Astrocyte (in vitro differentiated cells and primary cell): Measurements from ENCODE around the gene TAS1R1. TPM values are rescaled to one million over a fixed set of nuclear protein-coding genes. Genes with fewer than 3 reads are reported as not detected.

Experiments used
- DNase-seq: peaks from one replicate; pipeline ENCODE4 v3.0.0-alpha.2; 2010; ENCODE audit warnings: low read depth
- FAIRE-seq: peaks from 2 replicates; lab custom pipeline; 2011; peaks lifted over from hg19 to GRCh38; lab: Jason Lieb, UNC
- H2AFZ ChIP-seq: 2 replicates; pipeline ENCODE4 v1.6.0; 2012; ENCODE audit warnings: low read depth, low read length, inconsistent platforms
- H3K27ac ChIP-seq: 2 replicates; pipeline ENCODE4 v1.5.1; 2011; ENCODE audit warnings: low read depth, low read length, inconsistent platforms
- H3K27me3 ChIP-seq: 2 replicates; pipeline ENCODE4 v1.6.0; 2011; ENCODE audit warnings: low read length, inconsistent platforms; ENCODE audit not compliant: insufficient read depth
- H3K36me3 ChIP-seq: 2 replicates; pipeline ENCODE4 v1.5.1; 2011; ENCODE audit warnings: low read length, inconsistent platforms; ENCODE audit not compliant: insufficient read depth
- H3K4me1 ChIP-seq: 2 replicates; pipeline ENCODE4 v1.5.1; 2011; ENCODE audit warnings: low read length, inconsistent platforms; ENCODE audit not compliant: insufficient read depth
- H3K4me2 ChIP-seq: 2 replicates; pipeline ENCODE4 v1.6.0; 2012; ENCODE audit warnings: low read length, inconsistent platforms
- H3K4me3 ChIP-seq: 2 replicates; pipeline ENCODE4 v1.5.1; 2011; ENCODE audit warnings: low read depth, mild to moderate bottlenecking, low read length, inconsistent platforms; ENCODE audit not compliant: insufficient read depth
- H3K79me2 ChIP-seq: 2 replicates; pipeline ENCODE4 v1.6.0; 2012; ENCODE audit warnings: mild to moderate bottlenecking, low read length, inconsistent platforms; ENCODE audit not compliant: insufficient read depth
- H3K9ac ChIP-seq: 2 replicates; pipeline ENCODE4 v1.6.0; 2012; ENCODE audit warnings: mild to moderate bottlenecking, low read length, inconsistent platforms
- H3K9me3 ChIP-seq: 2 replicates; pipeline ENCODE4 v1.5.1; 2012; ENCODE audit warnings: low read depth, mild to moderate bottlenecking, low read length, inconsistent platforms; ENCODE audit not compliant: insufficient read depth
- H4K20me1 ChIP-seq: 2 replicates; pipeline ENCODE4 v1.6.0; 2012; ENCODE audit warnings: low read length, inconsistent platforms; ENCODE audit not compliant: insufficient read depth
- H3K27ac Mint-ChIP-seq: one replicate; pipeline ENCODE4 v1.8.0; 2021; ENCODE audit warnings: mild to moderate bottlenecking, mixed read lengths; ENCODE audit not compliant: unreplicated experiment
- H3K27me3 Mint-ChIP-seq: one replicate; pipeline ENCODE4 v1.8.0; 2021; ENCODE audit warnings: low read depth, mixed read lengths; ENCODE audit not compliant: unreplicated experiment
- H3K36me3 Mint-ChIP-seq: one replicate; pipeline ENCODE4 v1.8.0; 2021; ENCODE audit warnings: low read depth, mixed read lengths; ENCODE audit not compliant: unreplicated experiment
- H3K4me1 Mint-ChIP-seq: one replicate; pipeline ENCODE4 v1.8.0; 2021; ENCODE audit warnings: low read depth, mixed read lengths; ENCODE audit not compliant: unreplicated experiment
- H3K4me3 Mint-ChIP-seq: one replicate; pipeline ENCODE4 v1.8.0; 2021; ENCODE audit warnings: mild to moderate bottlenecking, moderate library complexity, mixed read lengths; ENCODE audit not compliant: unreplicated experiment
- H3K9me3 Mint-ChIP-seq: one replicate; pipeline ENCODE4 v1.8.0; 2021; ENCODE audit warnings: mild to moderate bottlenecking, mixed read lengths; ENCODE audit not compliant: unreplicated experiment
- CTCF ChIP-seq: IDR thresholded peaks from 2 replicates; pipeline ENCODE4 v1.5.1; 2011; ENCODE audit warnings: low read depth, mild to moderate bottlenecking, inconsistent platforms, low read length, moderate library complexity; ENCODE audit not compliant: insufficient read depth
- EZH2 ChIP-seq: IDR thresholded peaks from 2 replicates; pipeline ENCODE4 v1.6.1; 2012; ENCODE audit warnings: mild to moderate bottlenecking, low read length, inconsistent platforms; ENCODE audit not compliant: insufficient read depth
- total RNA-seq: library from RNA; stranded (reverse); gene quantifications from 2 replicates; pipeline ENCODE4 v1.2.1, GENCODE V29; 2021

The TAS1R1 gene
- total RNA-seq, 1 donor from 2014 or later = not detected

- FAIRE-seq = no peak
- Histone ChIP-seq H3K79me2 (peaks cover 13% of the 10 kb centered on the region), H3K9me3 (no peaks in the 10 kb centered on the region), H3K36me3 (peaks cover 21% of the 10 kb centered on the region), H3K4me1 (peaks cover 14% of the 10 kb centered on the region), H3K4me2 (no peak overlapping the region), H3K27ac (no peak overlapping the region), H3K9ac (peak overlapping the region; percentile 4), H3K4me3 (no peak overlapping the region), H3K27me3 (no peaks in the 10 kb centered on the region), H2AFZ (no peak overlapping the region), H4K20me1 (peaks cover 2% of the 10 kb centered on the region)
- Mint-ChIP-seq H3K4me1 (peaks cover 24% of the 10 kb centered on the region), H3K9me3 (no peaks in the 10 kb centered on the region), H3K36me3 (peaks cover 12% of the 10 kb centered on the region), H3K4me3 (peak overlapping the region; percentile 31), H3K27ac (no peak overlapping the region), H3K27me3 (no peaks in the 10 kb centered on the region)
- DNase-seq = no peak
- peak; percentile 25 for TF ChIP-seq CTCF
- no peak for TF ChIP-seq EZH2
Measured at GRCh38 chr1:6547301-6547700, 7.8 kb upstream of the TAS1R1 start.

GRCh38 chr1:6554031-6554906 is 838 bp upstream of the TAS1R1 start, which contains the start of gene NOL9:
TSS of gene NOL9 (minus strand) at chr1:6554513. CDS start at chr1:6554502, 11 bp downstream.
- no peak for TF ChIP-seq EZH2
- TF ChIP-seq CTCF = peak; percentile 70
- H4K20me1 ChIP-seq = peaks cover 10% of the 10 kb centered on the region
- peaks cover 14% of the 10 kb centered on the region for H3K4me1 ChIP-seq
- H3K27me3 ChIP-seq = no peaks in the 10 kb centered on the region
- no peaks in the 10 kb centered on the region for H3K9me3 ChIP-seq
- H3K4me1 Mint-ChIP-seq = peaks cover 5% of the 10 kb centered on the region
- H3K79me2 ChIP-seq = peaks cover 32% of the 10 kb centered on the region
- no peaks in the 10 kb centered on the region for H3K27me3 Mint-ChIP-seq
- DNase-seq = peak; percentile 71
- peak within 1 kb of the TSS; percentile 87 for H3K27ac ChIP-seq
- peak within 1 kb of the TSS; percentile 87 for H3K27ac Mint-ChIP-seq
- no peak for FAIRE-seq
- H3K4me3 Mint-ChIP-seq = peak within 1 kb of the TSS; percentile 87
- H3K36me3 Mint-ChIP-seq = peaks cover 3% of the 10 kb centered on the region
- H3K36me3 ChIP-seq = peaks cover 11% of the 10 kb centered on the region
- no peaks in the 10 kb centered on the region for H3K9me3 Mint-ChIP-seq
- H3K4me2 ChIP-seq = peak within 1 kb of the TSS; percentile 91
- H3K9ac ChIP-seq = peak within 1 kb of the TSS; percentile 98
- peak within 1 kb of the TSS; percentile 76 for H2AFZ ChIP-seq
- H3K4me3 ChIP-seq = peak within 1 kb of the TSS; percentile 81
